HFFc6 (cell line): Measurements from ENCODE around the gene MBOAT1. TPM values are rescaled to one million over a fixed set of nuclear protein-coding genes. Genes with fewer than 3 reads are reported as not detected.
A peak's percentile ranks its signal among the peaks of the same experiment; 100 is the strongest.

Experiments
- DNase-seq: peaks from one replicate; pipeline ENCODE4 v3.0.0-alpha.2; 2018
- H3K27ac Mint-ChIP-seq: 2 replicates; pipeline ENCODE4 v1.8.0; 2020; ENCODE audit warnings: mild to moderate bottlenecking, mixed read lengths
- H3K27me3 Mint-ChIP-seq: 2 replicates; pipeline ENCODE4 v1.8.0; 2021; ENCODE audit warnings: mild to moderate bottlenecking, moderate library complexity, mixed read lengths; ENCODE audit not compliant: insufficient read depth
- H3K36me3 Mint-ChIP-seq: 2 replicates; pipeline ENCODE4 v1.8.0; 2021; ENCODE audit warnings: low read depth, mixed read lengths
- H3K4me1 Mint-ChIP-seq: 2 replicates; pipeline ENCODE4 v1.8.0; 2020; ENCODE audit warnings: low read depth, mixed read lengths
- H3K4me3 Mint-ChIP-seq: 2 replicates; pipeline ENCODE4 v1.8.0; 2020; ENCODE audit warnings: mild to moderate bottlenecking, moderate library complexity, mixed read lengths
- H3K9me3 Mint-ChIP-seq: 2 replicates; pipeline ENCODE4 v1.8.0; 2020; ENCODE audit warnings: mild to moderate bottlenecking, mixed read lengths
- total RNA-seq, 6 experiments: library from RNA; stranded (reverse); fragmentation: NEBNext Ultra II Directional; extraction: Animal tissue kit (Norgen Biotek cat#: 25700); gene quantifications; 2 replicates in 1 of 6; 3 replicates in 5 of 6; pipeline ENCODE4 v1.2.3, GENCODE V29; 2021
- TF ChIP-seq, protein P1 (sequence below): fragments of 200-600 bp; sonication (generic); IDR thresholded peaks from 2 replicates; pipeline ENCODE4 v1.5.0; 2021; ENCODE audit warnings: antibody characterized with exemption, mild to moderate bottlenecking

The MBOAT1 gene
- total RNA-seq, 6 experiments from 2014 or later = 5.4 to 7.7 (median 6.1) TPM

DNA sequence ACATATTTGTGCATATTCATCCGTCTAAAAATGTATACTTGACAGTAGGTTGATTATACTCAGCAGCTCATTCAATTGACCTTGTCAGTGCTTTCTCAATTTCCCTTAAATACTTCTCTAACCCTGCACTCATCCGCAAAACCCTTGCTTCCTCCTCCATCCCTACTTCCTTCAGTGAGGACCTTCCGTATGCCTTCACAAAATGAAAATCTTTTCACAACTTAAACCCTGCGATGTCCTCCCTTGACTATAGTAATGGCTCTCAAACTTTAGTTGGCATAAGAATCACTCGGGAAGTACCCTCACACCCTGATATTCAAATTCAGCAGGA is 5.2 kb downstream of the MBOAT1 start:
- H3K36me3 Mint-ChIP-seq = no peaks in the 10 kb centered on the region
- no peaks in the 10 kb centered on the region; the same call in 1 of the 2 replicates for H3K27me3 Mint-ChIP-seq
- peaks cover 51% of the 10 kb centered on the region for H3K4me1 Mint-ChIP-seq
- no peak overlapping the region for H3K4me3 Mint-ChIP-seq
- no peak for DNase-seq
- TF ChIP-seq, protein P1, sequence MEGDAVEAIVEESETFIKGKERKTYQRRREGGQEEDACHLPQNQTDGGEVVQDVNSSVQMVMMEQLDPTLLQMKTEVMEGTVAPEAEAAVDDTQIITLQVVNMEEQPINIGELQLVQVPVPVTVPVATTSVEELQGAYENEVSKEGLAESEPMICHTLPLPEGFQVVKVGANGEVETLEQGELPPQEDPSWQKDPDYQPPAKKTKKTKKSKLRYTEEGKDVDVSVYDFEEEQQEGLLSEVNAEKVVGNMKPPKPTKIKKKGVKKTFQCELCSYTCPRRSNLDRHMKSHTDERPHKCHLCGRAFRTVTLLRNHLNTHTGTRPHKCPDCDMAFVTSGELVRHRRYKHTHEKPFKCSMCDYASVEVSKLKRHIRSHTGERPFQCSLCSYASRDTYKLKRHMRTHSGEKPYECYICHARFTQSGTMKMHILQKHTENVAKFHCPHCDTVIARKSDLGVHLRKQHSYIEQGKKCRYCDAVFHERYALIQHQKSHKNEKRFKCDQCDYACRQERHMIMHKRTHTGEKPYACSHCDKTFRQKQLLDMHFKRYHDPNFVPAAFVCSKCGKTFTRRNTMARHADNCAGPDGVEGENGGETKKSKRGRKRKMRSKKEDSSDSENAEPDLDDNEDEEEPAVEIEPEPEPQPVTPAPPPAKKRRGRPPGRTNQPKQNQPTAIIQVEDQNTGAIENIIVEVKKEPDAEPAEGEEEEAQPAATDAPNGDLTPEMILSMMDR = no peak
- H3K27ac Mint-ChIP-seq = no peak overlapping the region
- no peaks in the 10 kb centered on the region for H3K9me3 Mint-ChIP-seq

DNA sequence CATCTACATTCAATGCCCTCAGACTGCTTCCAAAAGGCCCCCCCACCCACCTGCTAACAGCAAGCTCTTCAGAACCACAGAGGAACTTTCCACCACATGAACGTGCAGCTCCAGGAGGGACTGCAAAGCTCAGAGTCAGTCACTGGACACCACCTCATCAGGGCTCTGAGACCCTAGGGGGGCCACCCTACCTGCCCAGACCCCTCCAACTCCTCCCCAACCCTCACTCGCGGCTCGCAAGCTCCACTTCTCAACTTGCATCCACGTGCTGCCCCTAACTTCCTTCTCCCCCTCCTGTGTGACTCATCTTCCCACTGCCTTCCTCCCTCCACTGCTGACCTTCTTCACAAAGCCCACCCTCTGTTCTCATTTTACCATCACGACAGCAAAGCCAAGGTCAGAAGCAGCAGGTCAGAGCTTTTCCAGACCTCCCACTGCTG is 6.5 kb downstream of the MBOAT1 start:
- no peaks in the 10 kb centered on the region; the same call in 1 of the 2 replicates for H3K27me3 Mint-ChIP-seq
- H3K36me3 Mint-ChIP-seq = no peaks in the 10 kb centered on the region
- H3K4me1 Mint-ChIP-seq = peaks cover 52% of the 10 kb centered on the region
- TF ChIP-seq, protein P1 = no peak
- no peak for DNase-seq
- H3K27ac Mint-ChIP-seq = no peak overlapping the region
- no peaks in the 10 kb centered on the region for H3K9me3 Mint-ChIP-seq
- no peak overlapping the region for H3K4me3 Mint-ChIP-seq

DNA sequence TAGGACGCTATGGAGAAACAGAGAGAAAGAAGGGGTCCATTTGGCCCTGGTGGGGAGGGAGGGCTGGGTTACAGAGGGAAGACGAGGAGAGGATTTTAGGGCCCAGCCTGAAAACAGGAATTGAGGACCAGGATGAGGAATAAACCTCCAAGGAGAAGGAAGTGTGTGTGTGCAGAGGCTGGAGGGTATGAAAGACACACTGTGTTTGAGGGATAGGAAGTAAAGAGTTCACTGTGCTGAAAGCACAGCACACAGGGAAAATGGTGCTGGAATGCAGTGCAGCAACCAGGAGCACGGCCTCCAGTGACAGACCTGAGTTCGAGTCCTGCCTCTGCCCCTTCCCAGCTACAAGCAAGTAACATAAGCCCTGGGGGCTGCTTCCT is 7.8 kb downstream of the MBOAT1 start:
- H3K27ac Mint-ChIP-seq = no peak overlapping the region
- no peak for DNase-seq
- no peaks in the 10 kb centered on the region for H3K9me3 Mint-ChIP-seq
- no peaks in the 10 kb centered on the region for H3K36me3 Mint-ChIP-seq
- H3K4me1 Mint-ChIP-seq = peaks cover 43% of the 10 kb centered on the region
- TF ChIP-seq, protein P1 = no peak
- H3K27me3 Mint-ChIP-seq = no peaks in the 10 kb centered on the region; the same call in 1 of the 2 replicates
- H3K4me3 Mint-ChIP-seq = no peak overlapping the region

DNA sequence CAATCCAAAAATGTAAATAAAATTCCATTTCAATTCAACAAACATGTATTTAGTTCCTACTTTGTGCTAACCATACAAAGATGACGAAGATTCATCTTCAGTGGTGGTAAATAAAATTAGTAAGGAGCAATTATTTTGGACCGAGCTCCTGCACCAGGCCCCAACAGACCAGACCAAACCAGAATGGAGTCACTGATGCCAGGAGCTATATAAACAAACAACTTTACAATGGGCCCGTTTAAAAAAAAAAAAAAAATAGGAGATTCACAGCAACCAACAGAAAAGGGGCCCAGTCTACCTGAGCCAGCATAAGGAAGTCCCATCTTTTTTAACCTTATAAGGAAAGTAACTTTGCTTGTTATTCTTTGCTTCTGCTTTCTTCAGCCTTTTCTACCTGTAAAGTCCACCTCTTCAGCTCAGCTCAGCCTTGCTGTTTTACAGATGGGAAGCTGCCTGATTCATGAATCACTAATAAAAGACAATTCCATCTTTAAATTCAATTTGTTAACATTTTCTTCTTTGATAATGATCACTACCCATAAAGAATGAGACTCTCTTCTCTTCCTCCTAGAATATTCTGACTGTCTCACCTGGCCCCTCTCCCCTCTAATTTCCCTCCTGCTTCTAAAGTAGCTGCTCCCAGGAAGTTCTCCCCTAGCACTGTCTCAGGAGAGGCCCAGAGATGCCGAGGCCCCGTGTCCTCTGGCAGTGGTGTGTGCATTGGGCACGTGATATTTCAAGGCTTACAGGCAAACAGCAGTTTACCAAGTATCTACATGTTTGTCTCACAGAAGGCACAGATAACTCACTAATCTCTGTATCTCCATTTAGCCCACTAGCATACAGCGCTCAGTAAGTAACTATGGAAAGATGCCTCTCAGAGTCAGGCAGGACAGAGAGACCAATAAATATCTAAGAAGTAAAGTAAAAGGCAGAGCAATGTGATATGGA is 8.4 kb downstream of the MBOAT1 start:
- TF ChIP-seq, protein P1 = no peak
- Mint-ChIP-seq H3K4me3 (no peak overlapping the region), H3K27ac (peak overlapping the region; percentile 18), H3K36me3 (no peaks in the 10 kb centered on the region), H3K4me1 (peaks cover 36% of the 10 kb centered on the region), H3K9me3 (no peaks in the 10 kb centered on the region), H3K27me3 (no peaks in the 10 kb centered on the region; the same call in 1 of the 2 replicates)
- no peak for DNase-seq

DNA sequence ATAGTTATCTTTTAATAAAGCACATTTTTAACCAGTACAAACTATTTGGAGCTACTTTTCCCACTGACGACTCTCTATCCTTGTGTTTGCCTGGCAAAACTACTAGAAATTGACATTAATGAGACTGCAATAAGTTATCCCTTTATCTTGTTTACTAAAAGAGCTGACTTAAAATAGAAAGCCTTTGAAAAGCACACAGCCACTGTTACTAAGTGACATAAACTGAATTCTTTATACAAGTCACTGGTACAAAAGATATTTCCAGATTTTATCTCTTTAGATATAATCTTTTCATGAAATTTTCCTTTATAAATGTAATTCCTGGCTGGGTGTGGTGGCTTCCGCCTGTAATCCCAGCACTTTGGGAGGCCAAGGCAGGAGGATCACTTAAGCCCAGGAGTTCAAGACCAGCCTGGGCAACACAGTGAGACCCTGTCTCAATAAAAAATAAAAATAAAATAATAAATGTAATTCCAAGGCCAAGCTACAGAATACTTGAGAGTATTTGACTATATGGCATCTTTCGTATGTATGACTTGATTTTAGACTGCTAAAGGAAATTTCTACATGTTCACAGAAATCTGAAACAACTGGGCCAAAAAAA is 9.5 kb downstream of the MBOAT1 start:
- Mint-ChIP-seq H3K27me3 (no peaks in the 10 kb centered on the region; the same call in 1 of the 2 replicates), H3K4me1 (peaks cover 40% of the 10 kb centered on the region), H3K9me3 (no peaks in the 10 kb centered on the region), H3K27ac (peak overlapping the region; percentile 83), H3K4me3 (no peak overlapping the region), H3K36me3 (no peaks in the 10 kb centered on the region)
- DNase-seq = no peak
- TF ChIP-seq, protein P1 = no peak
